ENCODE measurements around the gene ADRA2B.

ADRA2B gene

GRCh38 chr2:96095116-96095636 is 21.2 kb downstream of the ADRA2B start:
- no peak overlapping the region for H3K27ac ChIP-seq (ENCODE audit: low read length)
- H3K27me3 ChIP-seq (ENCODE audit: insufficient read depth, low read length): no peaks in the 10 kb centered on the region
- no peak overlapping the region for H3K9ac ChIP-seq (ENCODE audit: low read depth, low read length)
- no peaks in the 10 kb centered on the region for H3K9me3 ChIP-seq (ENCODE audit: insufficient read depth, low read depth, low read length)
- H3K36me3 ChIP-seq (ENCODE audit: insufficient read depth, low read depth, low read length): no peaks in the 10 kb centered on the region
- H3K4me3 ChIP-seq (ENCODE audit: low read length): no peak overlapping the region
- peaks cover 6% of the 10 kb centered on the region; the same call in 1 of the 2 replicates for H3K4me1 ChIP-seq (ENCODE audit: insufficient read depth, low read length)

DNA sequence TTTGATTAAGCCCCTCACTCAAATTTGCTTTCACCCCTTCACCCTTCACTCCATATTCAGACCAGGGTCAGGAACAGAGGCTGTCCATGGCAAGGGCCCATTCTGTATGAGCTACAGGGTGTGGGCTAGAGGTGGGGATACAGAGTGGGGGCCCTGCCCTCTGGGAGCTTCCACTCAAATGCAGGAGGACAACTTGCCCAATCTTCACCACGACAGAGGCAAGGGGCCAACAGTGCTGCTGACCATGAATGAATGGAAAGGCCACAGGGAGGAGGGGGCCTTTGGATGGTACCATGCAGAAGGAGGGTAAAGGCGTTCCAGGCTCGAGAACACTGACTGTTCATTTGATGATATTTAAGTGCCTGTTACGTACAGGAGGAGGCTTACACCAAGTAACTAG is 22.8 kb downstream of the ADRA2B start:
- H3K4me1 ChIP-seq (ENCODE audit: insufficient read depth, low read length): peaks cover 6% of the 10 kb centered on the region; the same call in 1 of the 2 replicates
- no peak overlapping the region for H3K9ac ChIP-seq (ENCODE audit: low read depth, low read length)
- H3K27ac ChIP-seq (ENCODE audit: low read length): no peak overlapping the region
- no peaks in the 10 kb centered on the region for H3K9me3 ChIP-seq (ENCODE audit: insufficient read depth, low read depth, low read length)
- no peaks in the 10 kb centered on the region for H3K27me3 ChIP-seq (ENCODE audit: insufficient read depth, low read length)
- no peaks in the 10 kb centered on the region for H3K36me3 ChIP-seq (ENCODE audit: insufficient read depth, low read depth, low read length)
- no peak overlapping the region for H3K4me3 ChIP-seq (ENCODE audit: low read length)

DNA sequence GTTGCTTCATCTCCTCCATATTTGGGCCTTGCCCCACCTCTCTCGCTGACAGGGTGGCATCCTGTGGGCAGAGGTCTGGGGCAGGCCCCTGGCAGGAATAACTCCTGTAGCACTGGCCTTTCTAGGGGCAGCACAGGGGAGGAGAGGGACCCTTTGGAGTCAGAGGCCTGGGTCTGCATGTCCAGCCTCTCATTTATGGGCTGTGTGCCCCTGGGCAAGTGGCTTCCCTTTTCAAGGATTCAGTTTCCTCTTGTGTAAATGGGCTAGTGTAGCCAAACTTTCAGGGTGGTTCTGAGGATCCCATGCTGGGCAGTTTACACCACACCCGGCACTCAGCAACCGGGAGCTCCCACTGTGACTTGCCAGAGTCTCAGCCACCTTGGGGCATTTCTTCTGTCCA is 23.4 kb downstream of the ADRA2B start:
- Histone ChIP-seq H3K4me1 (ENCODE audit: insufficient read depth, low read length) (peaks cover 6% of the 10 kb centered on the region; the same call in 1 of the 2 replicates), H3K27ac (ENCODE audit: low read length) (no peak overlapping the region), H3K27me3 (ENCODE audit: insufficient read depth, low read length) (no peaks in the 10 kb centered on the region), H3K9me3 (ENCODE audit: insufficient read depth, low read depth, low read length) (no peaks in the 10 kb centered on the region), H3K36me3 (ENCODE audit: insufficient read depth, low read depth, low read length) (no peaks in the 10 kb centered on the region), H3K9ac (ENCODE audit: low read depth, low read length) (no peak overlapping the region), H3K4me3 (ENCODE audit: low read length) (no peak overlapping the region)

GRCh38 chr2:96092573-96092877 is 23.8 kb downstream of the ADRA2B start:
- Histone ChIP-seq H3K4me1 (ENCODE audit: insufficient read depth, low read length) (peaks cover 6% of the 10 kb centered on the region; the same call in 1 of the 2 replicates), H3K9me3 (ENCODE audit: insufficient read depth, low read depth, low read length) (no peaks in the 10 kb centered on the region), H3K27me3 (ENCODE audit: insufficient read depth, low read length) (no peaks in the 10 kb centered on the region), H3K4me3 (ENCODE audit: low read length) (no peak overlapping the region), H3K27ac (ENCODE audit: low read length) (no peak overlapping the region), H3K36me3 (ENCODE audit: insufficient read depth, low read depth, low read length) (no peaks in the 10 kb centered on the region), H3K9ac (ENCODE audit: low read depth, low read length) (no peak overlapping the region)

DNA sequence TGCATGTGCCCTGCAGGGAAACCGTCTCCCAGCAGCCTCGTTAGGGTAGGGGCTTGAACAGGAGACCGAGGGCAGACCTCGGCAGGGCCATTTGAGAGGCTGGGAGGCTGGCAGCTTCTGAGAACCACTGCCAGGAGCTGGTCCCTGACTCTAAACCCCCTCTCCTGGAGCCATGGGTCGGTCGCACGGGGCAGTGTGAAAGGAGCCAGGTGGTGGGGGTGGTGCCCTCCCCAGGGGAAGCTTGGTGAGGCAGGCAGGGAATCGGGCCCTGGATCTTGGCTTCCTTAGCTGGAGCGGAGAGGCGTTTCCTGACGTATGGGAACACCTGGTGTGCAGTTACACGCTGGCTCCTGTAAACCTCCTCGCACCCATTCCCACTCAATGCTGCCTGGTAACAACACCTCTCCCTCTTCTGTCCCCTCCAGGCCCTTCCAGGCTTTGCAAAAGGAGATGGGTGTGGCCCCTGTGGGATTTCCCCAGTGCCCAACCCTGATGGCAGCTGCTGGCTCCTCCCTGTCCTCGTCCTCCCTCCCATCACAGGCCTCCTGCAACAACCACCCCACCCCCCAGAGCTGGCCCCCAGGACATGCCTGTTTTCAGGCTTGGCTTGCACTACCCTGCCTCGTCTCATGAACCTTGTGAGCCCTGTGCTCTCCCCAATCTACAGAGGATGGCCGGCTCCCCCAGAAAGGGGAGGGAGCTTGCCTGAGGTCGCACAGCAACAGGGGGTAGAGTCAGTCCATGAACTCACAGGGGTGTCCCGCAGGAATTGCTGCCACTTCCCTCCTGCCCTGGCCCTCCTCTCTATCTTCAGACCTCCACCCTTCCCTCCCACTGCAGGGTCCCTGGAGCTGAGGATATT is 24.4 kb downstream of the ADRA2B start:
- no peaks in the 10 kb centered on the region for H3K9me3 ChIP-seq (ENCODE audit: insufficient read depth, low read depth, low read length)
- H3K4me3 ChIP-seq (ENCODE audit: low read length): no peak overlapping the region
- H3K4me1 ChIP-seq (ENCODE audit: insufficient read depth, low read length): peaks cover 6% of the 10 kb centered on the region; the same call in 1 of the 2 replicates
- H3K27ac ChIP-seq (ENCODE audit: low read length): no peak overlapping the region
- no peak overlapping the region for H3K9ac ChIP-seq (ENCODE audit: low read depth, low read length)
- H3K27me3 ChIP-seq (ENCODE audit: insufficient read depth, low read length): no peaks in the 10 kb centered on the region
- no peaks in the 10 kb centered on the region for H3K36me3 ChIP-seq (ENCODE audit: insufficient read depth, low read depth, low read length)

GRCh38 chr2:96091141-96091710 is 25.1 kb downstream of the ADRA2B start:
- H3K9ac ChIP-seq (ENCODE audit: low read depth, low read length): no peak overlapping the region
- H3K4me3 ChIP-seq (ENCODE audit: low read length): no peak overlapping the region

GRCh38 chr2:96090196-96090926 is 26.0 kb downstream of the ADRA2B start:
- Histone ChIP-seq H3K36me3 (ENCODE audit: insufficient read depth, low read depth, low read length) (no peaks in the 10 kb centered on the region), H3K4me1 (ENCODE audit: insufficient read depth, low read length) (peaks cover 6% of the 10 kb centered on the region; the same call in 1 of the 2 replicates), H3K4me3 (ENCODE audit: low read length) (no peak overlapping the region), H3K9ac (ENCODE audit: low read depth, low read length) (no peak overlapping the region), H3K27ac (ENCODE audit: low read length) (no peak overlapping the region), H3K27me3 (ENCODE audit: insufficient read depth, low read length) (no peaks in the 10 kb centered on the region), H3K9me3 (ENCODE audit: insufficient read depth, low read depth, low read length) (no peaks in the 10 kb centered on the region)

More at GRCh38 chr2:96091141-96091710, 25.1 kb downstream of the ADRA2B start:
- no peaks in the 10 kb centered on the region for H3K27me3 ChIP-seq (ENCODE audit: insufficient read depth, low read length)
- peaks cover 6% of the 10 kb centered on the region; the same call in 1 of the 2 replicates for H3K4me1 ChIP-seq (ENCODE audit: insufficient read depth, low read length)
- no peak overlapping the region for H3K27ac ChIP-seq (ENCODE audit: low read length)
- no peaks in the 10 kb centered on the region for H3K9me3 ChIP-seq (ENCODE audit: insufficient read depth, low read depth, low read length)
- H3K36me3 ChIP-seq (ENCODE audit: insufficient read depth, low read depth, low read length): no peaks in the 10 kb centered on the region

DNA sequence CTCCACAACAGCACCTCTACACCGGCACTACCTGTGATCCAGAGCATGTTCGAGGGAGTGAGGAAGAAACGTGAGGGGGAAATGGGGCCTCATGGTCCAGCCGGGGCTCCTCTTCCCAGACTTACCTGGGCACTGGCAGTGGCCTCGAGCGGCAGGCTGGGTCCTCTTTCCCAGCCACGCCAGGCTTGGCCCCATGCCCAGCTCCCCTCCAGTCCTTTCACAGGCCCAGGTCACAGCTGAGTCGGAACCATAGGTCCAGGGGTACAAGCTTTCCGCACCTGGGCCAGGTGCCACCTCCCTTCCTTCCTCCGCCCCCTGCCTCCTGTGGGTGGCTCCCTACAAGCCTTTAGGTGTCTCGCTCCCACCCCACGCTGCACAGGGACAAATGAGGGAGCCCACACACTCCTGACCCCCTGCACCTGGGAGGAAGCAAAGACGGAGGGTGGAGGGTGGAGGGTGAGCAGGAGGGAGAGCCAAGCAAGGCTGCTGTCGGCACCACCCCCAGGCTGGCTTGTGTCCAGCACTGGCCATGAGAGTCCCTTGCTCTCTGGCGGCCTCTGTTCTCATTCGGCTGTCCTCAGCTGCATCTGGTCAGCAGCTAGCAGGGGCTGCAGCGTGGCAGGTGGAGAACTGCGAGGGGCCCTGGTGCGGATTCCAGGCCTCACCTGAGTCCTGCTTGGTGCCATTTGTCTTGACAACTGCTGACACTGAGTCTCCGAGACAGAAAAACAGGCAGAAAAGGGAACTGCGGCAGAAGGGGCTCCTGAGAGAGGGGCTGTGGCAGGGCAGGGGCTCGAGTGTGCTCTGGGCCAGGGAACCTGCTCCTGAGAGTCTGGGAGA is 26.8 kb downstream of the ADRA2B start:
- Histone ChIP-seq H3K4me3 (ENCODE audit: low read length) (no peak overlapping the region), H3K9me3 (ENCODE audit: insufficient read depth, low read depth, low read length) (no peaks in the 10 kb centered on the region), H3K36me3 (ENCODE audit: insufficient read depth, low read depth, low read length) (no peaks in the 10 kb centered on the region), H3K4me1 (ENCODE audit: insufficient read depth, low read length) (peaks cover 6% of the 10 kb centered on the region; the same call in 1 of the 2 replicates), H3K27ac (ENCODE audit: low read length) (no peak overlapping the region), H3K9ac (ENCODE audit: low read depth, low read length) (no peak overlapping the region), H3K27me3 (ENCODE audit: insufficient read depth, low read length) (no peaks in the 10 kb centered on the region)

DNA sequence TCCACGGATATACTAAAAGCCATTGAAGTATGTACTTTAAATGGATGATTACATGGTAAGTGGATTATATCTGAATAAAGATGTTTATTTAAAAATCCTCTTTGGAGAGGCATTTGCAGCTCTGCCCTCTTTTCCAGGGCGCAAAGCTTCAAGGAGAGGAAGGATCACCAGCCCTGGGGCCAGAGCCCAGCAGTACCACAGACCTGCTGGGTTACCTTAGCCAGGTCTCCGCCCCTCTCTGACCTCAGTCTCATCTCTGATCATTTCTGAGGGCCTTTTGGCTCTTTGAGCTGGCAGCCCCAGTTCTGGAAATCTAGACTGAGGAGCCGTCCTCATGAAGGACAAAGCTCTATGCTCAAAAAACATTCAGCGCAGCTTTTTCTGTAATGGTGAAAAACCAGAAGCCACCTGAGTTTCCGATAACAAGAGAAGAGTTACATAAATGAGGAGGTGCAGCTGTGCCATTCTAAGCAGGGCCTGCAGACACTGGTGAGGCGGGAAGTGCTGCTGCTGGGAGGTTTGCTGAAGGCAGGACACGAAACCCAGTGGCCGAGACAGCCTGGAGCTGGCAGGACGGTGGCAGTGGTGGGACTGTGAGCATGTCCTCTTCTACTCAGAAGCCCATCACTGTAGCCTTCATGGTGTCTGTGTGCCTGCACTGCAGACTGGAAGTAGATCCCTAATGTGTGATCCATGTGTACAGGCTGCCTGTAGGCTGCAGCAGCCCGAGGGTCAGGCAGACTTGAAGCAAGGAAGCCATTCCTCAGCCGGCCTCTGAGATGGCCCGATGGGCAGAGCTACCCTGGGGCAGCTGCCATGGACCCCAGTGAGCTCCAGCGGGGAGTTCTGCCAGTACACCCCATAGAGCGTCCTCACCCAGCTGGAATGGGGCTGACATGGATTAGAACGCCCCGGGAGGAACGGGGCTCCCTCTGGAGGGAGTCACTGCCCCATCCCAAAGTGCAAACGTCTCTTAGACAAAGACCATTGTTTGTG is 27.7 kb downstream of the ADRA2B start:
- H3K4me1 ChIP-seq (ENCODE audit: insufficient read depth, low read length): peaks cover 6% of the 10 kb centered on the region; the same call in 1 of the 2 replicates
- H3K36me3 ChIP-seq (ENCODE audit: insufficient read depth, low read depth, low read length): no peaks in the 10 kb centered on the region
- H3K9me3 ChIP-seq (ENCODE audit: insufficient read depth, low read depth, low read length): no peaks in the 10 kb centered on the region
- no peak overlapping the region for H3K9ac ChIP-seq (ENCODE audit: low read depth, low read length)
- no peaks in the 10 kb centered on the region for H3K27me3 ChIP-seq (ENCODE audit: insufficient read depth, low read length)
- H3K27ac ChIP-seq (ENCODE audit: low read length): no peak overlapping the region
- H3K4me3 ChIP-seq (ENCODE audit: low read length): no peak overlapping the region

- H3K36me3 ChIP-seq (ENCODE audit: insufficient read depth, low read depth, low read length): no peaks in the 10 kb centered on the region
- H3K9me3 ChIP-seq (ENCODE audit: insufficient read depth, low read depth, low read length): no peaks in the 10 kb centered on the region
- H3K27me3 ChIP-seq (ENCODE audit: insufficient read depth, low read length): no peaks in the 10 kb centered on the region
- H3K27ac ChIP-seq (ENCODE audit: low read length): no peak overlapping the region
- H3K4me3 ChIP-seq (ENCODE audit: low read length): no peak overlapping the region
- no peak overlapping the region for H3K9ac ChIP-seq (ENCODE audit: low read depth, low read length)
- H3K4me1 ChIP-seq (ENCODE audit: insufficient read depth, low read length): peaks cover 4% of the 10 kb centered on the region; the same call in 1 of the 2 replicates
These were observed 29.2 kb downstream of the ADRA2B start for GRCh38 chr2:96087130-96087529.
